ENCODE results near the gene PAK1IP1.
"Not testable (repeated sequence)": the region's sequence is repeated elsewhere in the genome, so short reads cannot be mapped to it uniquely, and the experiment has no call there.

Gene PAK1IP1

DNA sequence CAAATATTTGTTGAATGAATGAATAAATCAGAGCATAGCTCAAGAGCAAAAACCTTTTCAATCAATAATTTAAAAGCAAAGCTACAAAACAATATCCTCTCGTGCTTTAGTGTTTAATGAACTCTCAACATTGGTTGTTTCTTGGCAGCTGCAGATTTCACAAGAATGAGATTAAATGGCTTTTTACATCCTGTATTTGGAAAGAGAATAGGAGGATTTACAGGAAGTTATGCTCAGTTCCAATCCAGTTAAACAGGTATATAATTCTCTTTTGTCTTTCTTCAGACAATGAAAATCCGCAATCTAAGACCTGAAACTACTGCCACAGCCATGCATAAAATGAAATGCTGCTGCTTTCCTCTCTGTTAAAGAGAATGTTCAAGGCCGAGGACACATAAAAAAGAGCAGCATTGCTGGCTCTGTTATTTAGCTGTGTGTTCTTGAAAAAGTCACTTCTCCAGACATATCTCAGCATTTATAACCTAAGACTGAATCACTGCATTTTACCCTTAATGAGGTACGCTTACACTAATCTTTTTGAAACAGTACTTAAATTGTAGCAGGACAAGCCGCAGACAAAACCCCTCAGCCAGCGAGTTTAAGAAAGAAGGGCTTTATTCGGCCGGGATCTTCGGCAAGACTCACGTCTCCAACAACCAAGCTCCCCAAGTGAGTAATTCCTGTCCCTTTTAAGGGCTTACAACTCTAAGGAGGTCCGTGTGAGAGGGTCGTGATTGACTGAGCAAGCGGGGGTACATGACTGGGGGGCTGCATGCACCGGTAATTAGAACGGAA, 3.9 kb upstream of the PAK1IP1 start:
- DNase-seq (ENCODE audit: low read depth in 2 of 2): no peak

DNA sequence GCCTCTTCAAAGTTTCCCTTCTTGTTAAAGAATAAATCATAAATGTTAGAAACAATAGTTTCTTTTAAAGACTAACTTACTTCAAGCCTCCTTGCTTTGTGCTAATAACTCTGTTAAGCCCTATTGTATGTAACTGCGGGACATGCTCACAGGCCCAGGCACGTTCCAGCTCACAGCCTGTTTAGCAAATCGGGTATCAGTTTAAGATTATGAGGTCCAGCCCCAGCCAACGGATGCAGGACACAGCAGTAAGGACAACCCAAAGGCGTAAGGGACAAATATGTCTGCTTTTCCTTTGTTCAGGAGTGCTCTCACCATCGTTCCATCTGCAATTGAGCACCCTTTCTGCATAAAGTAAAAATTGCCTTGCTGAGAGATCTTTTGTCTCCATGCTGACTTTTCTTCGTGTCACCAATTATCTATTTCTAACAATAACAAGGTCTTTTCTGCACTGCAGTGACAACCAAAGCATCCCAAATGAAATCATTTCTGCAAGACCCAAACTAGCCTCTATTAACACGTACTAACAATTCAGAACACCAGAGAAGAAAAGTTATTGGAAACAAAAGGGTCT, 1.7 kb upstream of the PAK1IP1 start:
- no peak for DNase-seq (ENCODE audit: low read depth in 2 of 2)

DNA sequence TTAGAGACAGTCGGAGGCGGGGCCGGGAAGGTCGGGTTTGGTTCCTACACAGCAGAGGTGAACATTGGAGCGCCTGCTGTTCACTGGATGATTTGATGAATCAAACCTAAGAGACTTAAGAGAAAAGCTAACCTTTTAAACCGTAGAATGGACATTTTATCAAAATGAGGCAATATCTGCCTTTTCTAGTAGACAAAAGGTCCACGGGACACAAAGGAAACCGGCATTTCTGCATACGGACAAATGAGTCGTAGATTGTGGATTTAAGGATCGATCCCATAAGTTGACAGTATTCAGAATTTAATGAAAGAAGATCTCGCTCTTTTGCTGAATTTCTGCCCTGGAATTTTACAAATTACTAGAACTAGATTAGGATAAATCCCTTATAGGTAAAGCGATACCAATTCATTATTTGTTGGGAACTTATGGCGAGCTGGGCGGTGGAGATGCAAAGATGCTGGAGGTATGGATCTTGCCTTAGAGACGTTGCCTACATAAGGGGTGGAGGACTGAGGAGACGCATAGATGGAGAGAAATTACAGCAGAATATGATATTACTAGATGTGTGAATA, 400 bp downstream of the PAK1IP1 start:
- DNase-seq (ENCODE audit: low read depth in 2 of 2): no peak

DNA sequence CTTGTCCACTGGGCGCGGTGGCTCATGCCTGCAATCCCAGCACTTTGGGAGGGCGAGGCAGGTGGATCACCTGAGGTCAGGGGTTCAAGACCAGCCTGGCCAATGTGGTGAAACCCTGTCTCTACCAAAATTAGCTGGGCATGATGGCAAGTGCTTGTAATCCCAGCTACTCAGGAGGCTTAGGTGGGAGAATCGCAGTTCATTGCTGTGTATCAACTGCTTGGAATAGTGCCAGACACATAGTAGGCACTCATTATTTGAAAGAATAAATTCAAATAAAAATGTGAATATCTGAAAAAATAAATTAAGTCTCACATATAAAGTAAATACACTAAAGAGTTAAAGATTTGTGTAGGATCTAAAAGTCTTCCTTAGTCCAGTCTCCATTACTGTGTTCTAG, 1.9 kb downstream of the PAK1IP1 start:
- no peak for DNase-seq (ENCODE audit: low read depth in 2 of 2)

DNA sequence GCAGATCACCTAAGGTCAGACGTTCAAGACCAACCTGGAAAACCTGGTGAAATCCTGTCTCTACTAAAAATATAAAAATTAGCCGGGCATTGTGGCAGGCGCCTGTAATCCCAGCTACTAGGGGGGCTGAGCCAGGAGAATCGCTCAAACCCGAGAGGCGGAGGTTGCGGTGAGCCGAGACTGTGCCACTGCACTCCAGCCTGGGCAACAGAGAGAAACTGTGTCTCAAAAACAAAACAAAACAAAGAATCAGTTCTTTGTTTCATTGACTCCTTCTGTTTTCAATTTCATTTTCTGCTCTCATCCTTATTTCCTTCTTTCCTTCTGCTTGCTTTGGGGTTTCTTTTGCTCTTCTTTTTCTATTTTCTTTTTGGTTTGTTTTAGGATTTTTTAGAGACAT, 19.2 kb downstream of the PAK1IP1 start:
- DNase-seq (ENCODE audit: low read depth in 2 of 2): no peak

GRCh38 chr6:10719296-10719963, 24.7 kb downstream of the PAK1IP1 start:
- DNase-seq (ENCODE audit: low read depth in 2 of 2): no peak

- no peak for DNase-seq (ENCODE audit: low read depth in 2 of 2)
These were observed 25.1 kb downstream of the PAK1IP1 start for GRCh38 chr6:10719964-10720264.

GRCh38 chr6:10720265-10720959, 25.6 kb downstream of the PAK1IP1 start:
- peak in 1 of 2 donors; percentile 50 for DNase-seq (ENCODE audit: low read depth in 2 of 2)

GRCh38 chr6:10720960-10721849, 26.4 kb downstream of the PAK1IP1 start:
- not testable (repeated sequence) for DNase-seq (ENCODE audit: low read depth in 2 of 2)

GRCh38 chr6:10721850-10722569, 27.2 kb downstream of the PAK1IP1 start:
- DNase-seq (ENCODE audit: low read depth in 2 of 2): no peak

DNA sequence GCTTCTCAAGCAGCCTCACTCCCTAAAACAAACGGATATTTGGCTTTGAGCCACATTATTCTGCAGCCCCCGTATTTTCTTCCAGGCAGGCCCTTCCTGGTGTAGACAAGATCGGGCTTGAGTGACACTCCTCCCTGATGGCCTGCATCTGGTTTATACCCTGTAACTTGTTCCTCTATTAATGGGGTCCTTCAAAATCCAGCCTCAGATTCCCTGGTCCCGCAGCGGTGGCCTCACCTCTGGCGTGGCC, 27.7 kb downstream of the PAK1IP1 start:
- no peak for DNase-seq (ENCODE audit: low read depth in 2 of 2)

DNA sequence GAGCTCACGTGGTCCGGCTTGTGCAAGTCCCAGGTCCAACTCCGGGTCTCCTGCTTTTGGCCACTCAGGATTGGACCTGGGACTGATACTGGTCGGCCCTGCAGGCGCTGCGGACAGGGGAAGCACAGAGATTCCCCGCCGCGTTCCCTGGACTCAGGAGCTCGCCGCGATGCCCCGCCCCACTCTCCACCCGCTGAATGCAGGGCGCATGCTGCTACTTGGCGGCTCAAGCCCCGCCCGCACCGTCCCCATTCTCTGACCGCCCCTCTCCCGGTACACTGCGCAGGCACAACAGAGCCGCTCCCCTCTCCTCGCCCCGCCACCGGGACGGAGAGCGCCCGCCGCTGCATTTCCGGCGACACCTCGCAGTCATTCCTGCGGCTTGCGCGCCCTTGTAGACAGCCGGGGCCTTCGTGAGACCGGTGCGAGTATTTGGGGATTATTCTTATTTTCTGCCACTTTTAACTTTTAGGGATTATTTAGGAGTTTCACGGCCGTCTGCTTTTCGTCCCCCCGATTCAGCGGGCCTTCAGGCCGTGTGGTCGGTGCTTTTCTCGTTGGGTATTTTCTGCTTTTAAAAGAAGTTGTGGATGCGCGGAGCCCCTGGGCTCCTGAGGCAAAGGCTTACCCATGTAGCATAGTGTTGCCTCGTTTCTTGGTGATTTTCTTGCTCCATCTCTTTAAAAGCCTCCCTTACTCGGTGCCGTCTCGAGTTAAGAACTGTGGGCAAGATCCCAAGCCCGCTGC, 28.2 kb downstream of the PAK1IP1 start, which contains the start of gene TMEM14C:
Gene TMEM14C (plus strand): TSS at position 251 of the 747 bp plus-strand sequence. CDS start 1,544 bp downstream, outside the sequence.
- peak; percentile 60 to 81 for DNase-seq (ENCODE audit: low read depth in 2 of 2)

DNA sequence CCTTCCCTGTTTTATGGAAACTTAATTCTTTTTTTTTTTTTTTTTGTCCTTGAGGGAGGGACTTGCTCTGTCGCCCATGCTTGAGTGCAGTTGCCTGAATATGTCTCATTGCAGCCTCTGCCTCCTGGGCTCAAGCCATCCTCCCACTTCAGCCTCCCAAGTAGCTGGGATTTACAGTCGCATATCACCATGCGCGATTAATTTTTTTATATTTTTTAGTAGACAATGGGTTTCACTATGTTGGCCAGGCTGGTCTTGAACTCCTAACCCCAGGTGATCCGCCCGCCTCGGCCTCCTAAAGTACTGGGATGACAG, 28.8 kb downstream of the PAK1IP1 start:
- DNase-seq (ENCODE audit: low read depth in 2 of 2): no peak

GRCh38 chr6:10725044-10725443, 30.3 kb downstream of the PAK1IP1 start:
- no peak for DNase-seq (ENCODE audit: low read depth in 2 of 2)

DNA sequence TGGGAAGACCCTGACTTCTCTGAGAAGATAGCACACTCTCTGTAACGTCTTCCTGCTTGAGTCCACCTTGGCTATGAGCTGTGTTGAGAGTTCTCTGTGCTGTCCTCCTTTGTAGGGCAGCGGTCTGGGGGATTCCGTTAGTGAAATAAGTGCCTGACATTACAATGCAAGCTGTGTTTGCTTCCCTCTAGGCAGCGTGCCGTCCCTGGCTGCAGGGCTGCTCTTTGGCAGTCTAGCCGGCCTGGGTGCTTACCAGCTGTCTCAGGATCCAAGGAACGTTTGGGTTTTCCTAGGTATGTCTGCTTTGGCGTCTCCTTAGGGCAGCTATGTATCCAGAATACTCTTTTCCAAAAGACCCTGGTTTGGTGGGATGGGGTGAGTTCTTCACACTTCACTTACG, 30.9 kb downstream of the PAK1IP1 start:
- DNase-seq (ENCODE audit: low read depth in 2 of 2): no peak

DNA sequence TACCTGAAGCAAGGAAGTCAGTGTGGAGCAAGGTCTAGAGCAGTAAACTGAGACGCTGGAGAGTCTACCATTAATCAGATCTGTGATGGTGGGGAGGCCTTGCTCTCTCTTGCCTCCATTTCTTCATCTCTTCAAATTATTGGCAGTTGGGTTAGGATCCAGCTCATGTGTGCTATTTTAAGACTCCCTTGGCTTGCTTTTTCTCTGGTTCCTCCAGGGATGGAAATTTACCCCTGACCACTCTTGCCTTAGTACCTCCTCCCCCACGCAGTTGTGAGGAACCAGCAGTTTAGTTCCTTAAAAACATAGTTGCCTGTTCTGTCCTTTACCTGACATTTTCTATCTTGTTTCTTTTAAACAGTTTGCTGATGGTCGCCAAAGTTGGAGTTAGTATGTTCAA, 35.5 kb downstream of the PAK1IP1 start:
- no peak for DNase-seq (ENCODE audit: low read depth in 2 of 2)

- peak; percentile 39 to 40 for DNase-seq (ENCODE audit: low read depth in 2 of 2)
These were observed 38.5 kb downstream of the PAK1IP1 start for GRCh38 chr6:10733151-10733715.

DNA sequence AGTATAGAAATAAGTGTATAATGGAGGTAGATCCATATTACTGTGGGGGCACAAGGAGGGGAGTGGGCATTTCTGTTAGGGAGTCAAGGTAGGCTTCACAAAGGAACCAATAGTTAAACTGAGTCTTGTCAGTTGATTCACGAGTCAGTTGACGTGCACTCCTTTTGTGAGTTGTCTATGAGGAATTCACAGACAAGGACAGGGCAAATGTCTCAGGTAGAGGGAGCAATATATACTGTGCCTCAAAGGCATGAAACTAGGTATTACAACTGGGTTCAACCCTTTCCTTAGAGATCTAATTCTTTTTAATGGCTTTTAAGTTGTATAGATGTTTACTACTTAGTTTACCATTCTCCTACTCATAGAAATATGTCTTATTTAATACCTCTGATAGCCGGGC, 39.1 kb downstream of the PAK1IP1 start:
- DNase-seq (ENCODE audit: low read depth in 2 of 2): no peak

DNA sequence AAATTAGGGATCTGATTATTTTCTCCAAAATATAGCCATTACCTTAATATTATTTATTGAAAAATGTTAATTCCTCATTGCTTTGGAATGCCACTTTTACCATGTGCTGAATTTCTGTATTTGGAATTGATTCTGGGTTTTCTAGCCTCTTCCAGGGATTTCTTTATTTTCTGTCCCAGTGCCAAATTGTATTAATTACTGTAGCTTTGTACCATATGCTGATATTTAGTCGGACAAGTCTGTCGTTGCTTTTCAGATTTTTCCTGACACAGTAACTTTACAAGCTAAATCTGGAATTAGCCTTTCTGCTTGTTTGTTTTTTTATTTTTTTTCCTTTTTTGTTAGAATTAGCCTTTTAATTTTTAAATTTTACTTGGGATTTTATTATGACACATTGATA, 42.0 kb downstream of the PAK1IP1 start:
- no peak for DNase-seq (ENCODE audit: low read depth in 2 of 2)

DNA sequence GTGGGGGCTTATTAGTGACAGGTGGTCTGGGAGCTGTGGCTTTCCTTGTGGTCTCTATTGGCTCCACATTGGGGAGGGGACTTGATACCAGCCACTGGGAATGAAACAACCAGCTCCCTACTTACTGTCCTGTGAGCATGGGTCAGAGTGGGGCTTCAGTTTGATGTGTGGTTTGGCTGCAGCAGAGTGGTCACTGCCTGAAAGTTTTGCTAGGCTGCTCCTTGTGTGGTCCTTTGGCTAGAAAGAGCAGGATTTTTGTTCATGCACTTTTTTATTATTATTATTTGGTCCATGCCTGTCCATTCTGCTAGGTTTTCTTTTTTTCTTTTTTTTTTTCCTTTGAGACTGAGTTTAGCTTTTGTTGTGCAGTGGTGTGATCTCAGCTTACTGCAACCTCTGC, 45.3 kb downstream of the PAK1IP1 start:
- DNase-seq (ENCODE audit: low read depth in 2 of 2): no peak

All from stimulated activated CD8-positive, alpha-beta memory T cell treated with anti-CD3 and anti-CD28 coated beads, Interleukin-7, amount 100 ng/mL, for 4 hours (primary cell).